A172 (cell line): ENCODE results near the gene DOCK8. TPM values are rescaled to one million over a fixed set of nuclear protein-coding genes. Genes with fewer than 3 reads are reported as not detected.

ENCODE experiments used
- DNase-seq: peaks from one replicate; pipeline ENCODE4 v3.0.0-alpha.2; 2015; ENCODE audit warnings: low spot score
- total RNA-seq: library from RNA; depleted of rRNA; stranded (reverse); fragments of >200 nt; shearing (Covaris generic); gene quantifications from 2 replicates; pipeline ENCODE4 v1.2.3, GENCODE V29; 2014

Gene DOCK8
- total RNA-seq, 1 experiment from 2014 or later = not detected

DNA sequence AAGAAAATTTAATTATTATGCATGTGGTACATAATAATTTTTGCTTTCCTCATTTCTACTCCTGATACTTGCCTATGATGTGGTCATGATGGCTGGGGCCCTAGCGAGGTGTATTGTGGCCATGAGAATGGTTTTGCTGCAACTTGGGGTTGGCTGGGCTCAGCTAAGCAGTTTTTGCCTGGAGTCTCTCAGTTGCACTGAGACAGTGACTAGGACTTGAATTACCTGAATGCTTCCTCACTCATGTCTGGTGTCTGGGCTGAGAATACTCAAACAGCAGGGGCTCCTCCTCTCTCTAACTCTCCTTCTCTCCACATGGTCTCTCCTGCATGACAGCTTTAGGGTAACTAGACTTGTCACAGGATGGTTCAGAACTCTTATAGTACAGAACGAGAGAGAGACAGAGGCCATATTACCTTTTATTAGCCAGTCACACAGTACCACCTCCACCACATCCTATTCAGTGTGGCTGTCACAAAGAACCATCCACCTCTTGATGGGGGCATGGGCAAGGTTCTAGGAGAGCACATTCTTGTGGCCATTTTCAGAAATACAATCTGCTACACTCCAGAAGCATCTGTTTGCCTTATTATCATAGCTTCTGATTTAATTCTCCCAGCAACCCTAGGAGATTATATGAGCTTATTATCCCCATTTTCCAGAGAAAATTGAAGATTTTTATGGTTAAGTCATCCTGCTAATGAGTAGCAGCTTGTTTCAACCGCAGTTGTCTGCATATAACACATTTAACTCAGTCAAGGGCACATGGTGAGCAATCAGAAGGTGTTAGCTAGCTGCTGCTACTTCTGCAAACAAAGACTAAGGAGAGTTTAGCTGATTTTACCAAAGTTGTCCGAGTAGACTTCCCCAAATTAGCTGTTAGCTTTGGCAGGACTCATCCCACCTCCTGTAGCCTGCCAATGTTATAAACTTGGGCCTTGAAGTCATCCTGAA, 245.1 kb downstream of the DOCK8 start:
- DNase-seq = no peak

DNA sequence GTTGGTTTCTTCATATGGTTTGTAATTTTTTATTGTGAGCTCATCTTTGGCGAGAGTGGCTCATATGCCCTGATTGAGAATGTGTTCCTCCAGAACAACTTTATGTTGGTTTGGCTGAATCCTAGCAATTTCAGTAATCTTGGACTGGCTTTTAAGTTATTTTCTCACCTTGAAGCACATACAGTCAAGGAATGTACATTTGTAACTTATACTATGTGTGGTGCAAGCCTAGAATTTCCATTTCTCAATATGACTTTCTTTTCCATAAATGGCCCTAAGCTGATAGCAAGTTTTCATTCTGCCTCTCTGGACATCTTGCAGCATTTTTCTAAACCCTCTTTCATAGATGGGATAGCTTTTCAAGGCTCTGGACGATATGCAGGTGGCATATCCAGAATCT, 247.5 kb downstream of the DOCK8 start:
- no peak for DNase-seq

DNA sequence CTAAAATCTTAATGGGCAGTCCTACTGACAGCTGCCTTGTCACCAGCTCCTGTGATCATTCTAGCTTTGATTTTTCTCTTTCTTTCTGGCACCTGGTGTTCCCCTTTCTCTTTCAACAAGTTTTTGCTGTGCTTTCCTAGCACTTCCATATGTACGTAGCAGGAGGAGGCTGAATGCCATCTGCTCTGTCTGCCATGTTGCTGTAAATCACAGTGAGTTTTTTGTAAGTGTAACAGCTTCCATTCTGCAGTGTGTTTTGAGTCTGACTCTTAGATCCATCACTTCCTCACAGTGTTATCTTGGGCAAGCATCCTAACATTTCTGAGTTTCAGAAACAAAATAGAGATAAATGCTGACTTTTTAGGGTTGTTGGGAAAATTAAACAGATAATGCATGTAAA, 247.9 kb downstream of the DOCK8 start:
- DNase-seq = no peak

DNA sequence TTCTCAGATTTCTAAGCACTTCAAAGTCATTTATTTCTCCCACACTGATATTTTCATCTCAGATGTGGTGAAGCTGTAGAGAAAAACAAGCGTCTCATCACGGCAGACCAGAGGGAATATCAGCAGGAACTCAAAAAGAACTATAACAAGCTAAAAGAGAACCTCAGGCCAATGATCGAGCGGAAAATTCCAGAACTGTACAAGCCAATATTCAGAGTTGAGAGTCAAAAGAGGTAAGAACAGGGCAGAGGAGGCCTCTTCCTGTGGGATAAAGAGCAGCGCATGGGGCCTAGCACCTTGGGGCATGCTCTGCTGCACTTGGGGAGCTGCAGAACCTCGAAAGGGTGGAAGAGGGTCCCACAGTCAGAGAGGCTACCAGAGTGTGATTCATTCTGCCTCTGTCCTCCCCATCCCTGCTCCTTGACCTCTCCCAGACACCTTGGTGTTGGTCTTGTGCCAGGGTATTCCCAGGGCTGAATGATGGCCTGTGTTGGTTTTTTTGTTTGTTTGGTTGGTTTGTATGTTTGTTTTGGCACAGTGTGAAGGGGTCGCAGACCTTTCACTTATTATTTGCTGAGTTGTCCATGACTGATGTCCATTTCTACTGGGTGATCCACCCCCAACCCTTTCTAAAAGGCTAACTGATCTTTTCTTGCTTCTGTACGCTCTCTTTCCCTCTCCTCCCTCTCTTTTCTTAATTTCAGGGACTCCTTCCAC, 248.9 kb downstream of the DOCK8 start:
- peak; percentile 11 for DNase-seq

DNA sequence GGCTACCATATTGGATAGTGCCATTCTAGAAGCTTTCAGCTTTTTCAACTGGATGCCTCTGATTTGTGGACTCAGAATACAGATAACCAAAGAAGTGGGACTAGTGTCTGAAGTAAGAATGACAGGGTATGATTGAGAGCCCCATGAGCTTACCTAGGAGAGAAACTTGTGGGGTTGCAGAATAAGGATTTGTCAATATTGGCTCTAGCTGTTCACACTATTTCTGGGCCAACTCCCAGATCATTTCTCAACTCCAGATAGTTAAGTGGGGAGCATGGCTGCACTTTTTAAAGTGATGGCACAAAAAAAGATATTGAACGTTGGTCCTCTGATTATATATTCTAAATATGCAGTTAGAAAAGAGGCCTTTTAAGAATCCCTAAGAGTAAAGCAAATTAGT, 252.1 kb downstream of the DOCK8 start:
- no peak for DNase-seq

DNA sequence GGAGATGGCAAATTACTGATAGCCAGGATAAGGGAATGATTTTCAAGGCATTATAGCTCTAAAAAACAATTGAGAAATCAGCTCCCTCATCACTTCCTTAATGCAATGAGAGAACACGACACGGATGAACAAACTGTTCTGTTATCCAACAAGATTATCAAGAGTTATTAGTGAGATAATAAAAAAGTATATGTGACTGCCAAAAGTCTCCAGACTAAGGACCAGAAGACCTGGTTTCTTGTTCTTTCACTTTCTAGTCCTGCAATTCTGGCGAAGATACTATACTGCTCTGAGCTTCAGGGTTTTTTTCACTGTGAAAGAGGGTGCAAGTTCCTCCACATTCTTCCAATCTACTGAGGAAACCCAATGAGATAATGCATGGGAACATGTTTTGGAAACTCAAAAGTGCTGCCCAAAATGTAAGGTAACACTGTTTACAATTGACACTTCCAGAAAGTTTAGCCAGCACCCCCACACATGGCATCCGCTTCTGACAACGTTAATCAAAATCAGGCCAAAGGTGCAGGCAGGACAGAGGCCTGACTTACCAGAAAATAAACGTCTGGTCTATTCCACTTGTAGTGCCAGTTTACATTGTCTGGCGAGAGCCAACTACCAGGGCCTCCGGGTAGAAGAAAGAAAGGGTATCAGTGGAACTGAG, 254.2 kb downstream of the DOCK8 start:
- no peak for DNase-seq

DNA sequence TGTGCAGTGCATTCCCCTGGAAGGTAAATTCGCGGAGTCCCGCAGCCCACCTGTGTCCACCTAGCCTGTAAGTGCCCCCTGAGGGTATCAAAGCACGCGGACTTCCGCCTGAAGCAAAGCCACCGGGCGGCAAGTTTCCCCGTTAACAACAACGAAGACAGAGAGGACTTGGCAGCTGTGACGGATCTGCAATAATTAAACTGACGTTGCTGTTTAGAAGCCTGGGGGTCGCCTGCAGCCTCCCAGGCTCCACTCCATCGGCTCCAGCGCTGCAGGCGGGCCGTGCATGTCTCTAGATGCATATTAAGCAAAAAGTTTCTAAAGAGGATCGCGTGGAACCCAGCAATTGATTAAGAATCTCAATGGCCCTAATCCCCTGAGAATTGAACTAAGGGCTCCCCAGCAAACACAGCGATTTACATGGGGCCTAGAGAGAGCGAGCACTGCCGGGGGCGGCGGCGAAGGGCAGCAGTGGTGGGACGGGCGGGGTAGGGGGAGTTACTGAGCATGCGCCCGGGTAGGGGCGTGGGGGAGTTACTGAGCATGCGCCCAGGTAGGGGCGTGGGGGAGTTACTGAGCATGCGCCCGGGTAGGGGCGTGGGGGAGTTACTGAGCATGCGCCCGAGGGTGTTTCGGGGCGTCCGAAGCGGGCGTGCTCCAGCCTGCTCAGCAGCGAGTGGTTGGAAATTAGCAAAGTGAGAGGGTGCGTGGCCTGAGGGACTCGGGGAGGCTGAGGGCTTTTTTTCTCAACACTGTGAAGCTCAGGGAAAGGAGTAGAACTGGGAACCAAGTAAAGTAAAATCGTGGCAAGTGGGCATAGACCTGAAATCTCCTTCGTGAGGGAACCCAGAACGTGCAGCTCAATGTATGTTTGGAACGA, 255.2 kb downstream of the DOCK8 start:
- DNase-seq = peak; percentile 63

DNA sequence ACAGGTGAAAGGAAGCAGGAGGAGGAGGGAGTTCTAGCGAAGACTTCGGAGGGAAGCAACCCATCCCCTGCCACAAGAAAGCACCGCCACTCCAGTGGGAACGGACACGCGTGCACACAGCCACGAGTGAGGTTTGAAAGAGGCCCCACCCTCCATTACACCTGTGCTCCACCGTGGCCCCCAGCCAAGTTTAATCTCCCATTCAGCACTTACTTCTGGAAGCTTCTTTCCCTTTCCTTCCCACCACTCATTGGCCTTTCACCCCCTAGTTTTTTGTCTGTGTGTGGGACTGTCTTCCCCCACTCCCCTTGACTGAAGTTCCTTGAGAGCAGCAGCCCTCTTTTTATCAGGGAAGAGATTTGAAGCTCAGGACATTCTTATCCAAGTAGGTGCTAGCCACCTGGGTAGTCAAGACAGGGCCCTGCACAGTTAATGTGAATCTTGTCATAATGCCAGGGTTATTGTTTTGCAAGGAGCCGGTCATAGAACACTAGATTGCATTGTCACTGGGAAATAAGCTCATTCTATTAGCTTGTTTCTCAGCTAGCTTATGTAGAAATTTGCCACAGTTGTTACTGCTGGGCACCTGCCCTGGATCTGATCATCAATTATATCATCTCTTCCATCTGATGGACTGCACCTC, 256.0 kb downstream of the DOCK8 start:
- DNase-seq = no peak

DNA sequence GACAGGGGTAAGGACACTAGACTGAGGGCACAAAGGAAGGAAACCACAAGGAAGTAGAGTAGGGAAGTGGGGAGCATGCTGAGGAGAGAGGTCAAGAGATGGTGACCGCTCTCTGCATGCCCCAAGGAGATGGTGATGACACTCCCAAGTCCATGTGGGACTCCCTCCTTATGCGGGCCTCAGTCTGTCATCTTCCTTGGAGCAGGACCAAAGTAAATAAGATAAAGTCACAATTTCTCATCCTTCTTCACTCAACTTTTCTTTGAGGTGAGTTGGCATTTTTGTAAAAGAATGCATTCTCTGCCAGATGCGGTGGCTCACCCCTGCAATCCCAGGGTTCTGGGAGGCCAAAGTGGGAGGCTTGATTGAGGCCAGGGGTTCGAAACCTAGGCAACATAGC, 256.7 kb downstream of the DOCK8 start:
- no peak for DNase-seq

DNA sequence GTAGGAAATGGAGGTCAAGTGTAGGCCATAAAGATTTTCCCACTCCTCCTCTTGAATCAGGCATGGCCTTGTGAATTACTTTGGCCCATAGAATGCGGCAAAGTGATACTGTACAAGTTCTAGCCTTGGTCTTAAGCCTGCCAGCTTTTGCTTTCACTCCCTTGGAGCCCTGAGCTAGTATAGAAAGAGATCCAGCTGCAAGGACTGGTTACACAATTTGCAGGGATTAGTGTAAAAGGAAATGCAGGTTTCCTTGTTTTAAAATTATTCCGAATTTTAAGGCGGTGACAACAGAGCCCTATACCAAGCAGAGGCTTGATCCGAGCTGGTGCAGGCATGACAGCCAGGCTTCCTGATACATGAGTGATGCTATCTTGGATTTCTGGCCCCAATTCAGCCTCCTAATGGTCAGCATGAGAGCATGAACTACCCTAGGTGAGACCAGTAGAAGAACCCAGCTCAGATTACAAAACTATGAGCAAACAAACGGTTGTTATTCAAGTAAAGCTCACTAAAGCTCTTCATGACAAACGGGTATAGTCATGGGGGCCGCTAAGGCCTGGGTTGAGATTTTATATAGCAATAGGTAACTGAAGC, 257.9 kb downstream of the DOCK8 start:
- no peak for DNase-seq

DNA sequence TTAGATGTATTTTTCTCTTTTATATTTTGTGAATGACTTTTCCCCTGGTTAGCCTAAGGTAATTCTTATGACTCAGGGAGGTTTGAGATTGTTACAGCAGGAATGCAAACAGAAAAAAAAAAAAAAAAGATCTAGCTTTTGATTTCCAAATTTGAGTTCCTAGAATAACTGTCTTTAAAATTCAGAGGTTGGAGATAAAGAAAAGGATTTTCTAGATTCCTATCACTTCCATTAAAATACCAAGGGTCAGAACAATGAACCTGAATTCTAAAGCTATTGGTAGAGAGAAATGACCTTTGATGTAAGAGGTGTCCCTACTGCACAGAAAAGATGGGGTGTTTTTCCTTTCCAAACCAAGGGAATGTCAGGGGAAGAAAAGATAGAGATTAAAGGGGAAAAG, 262.5 kb downstream of the DOCK8 start:
- DNase-seq = no peak

DNA sequence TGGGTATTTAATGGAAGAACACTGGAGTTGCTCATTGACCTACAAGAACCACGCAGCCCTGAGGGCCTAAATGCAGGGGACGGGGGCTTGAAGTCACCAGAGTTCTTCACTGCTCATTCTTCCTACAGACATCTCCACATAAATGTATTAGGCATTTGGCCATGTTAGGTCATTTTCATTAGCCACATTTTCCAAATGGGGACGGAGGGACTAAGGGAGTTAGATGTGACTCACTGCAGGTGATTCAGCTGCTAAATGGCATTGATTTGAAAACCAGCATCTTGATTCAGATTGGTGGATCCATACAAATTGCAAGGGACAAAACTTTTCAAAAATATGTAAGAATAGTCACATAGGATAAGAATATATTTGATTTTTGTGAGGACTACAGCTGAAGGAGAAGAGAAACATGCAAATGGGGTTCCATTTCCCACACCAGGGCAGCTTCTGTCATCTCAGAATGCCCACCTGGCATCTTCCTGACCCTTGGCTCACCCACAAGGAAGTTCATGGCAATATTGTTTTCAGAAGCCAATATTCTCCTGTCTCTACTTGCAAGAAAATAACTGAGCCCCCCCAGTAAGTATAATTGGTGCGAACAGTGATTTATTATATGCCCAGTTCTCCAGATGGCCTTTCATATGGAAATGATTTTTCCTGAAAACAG, 264.8 kb downstream of the DOCK8 start:
- no peak for DNase-seq

DNA sequence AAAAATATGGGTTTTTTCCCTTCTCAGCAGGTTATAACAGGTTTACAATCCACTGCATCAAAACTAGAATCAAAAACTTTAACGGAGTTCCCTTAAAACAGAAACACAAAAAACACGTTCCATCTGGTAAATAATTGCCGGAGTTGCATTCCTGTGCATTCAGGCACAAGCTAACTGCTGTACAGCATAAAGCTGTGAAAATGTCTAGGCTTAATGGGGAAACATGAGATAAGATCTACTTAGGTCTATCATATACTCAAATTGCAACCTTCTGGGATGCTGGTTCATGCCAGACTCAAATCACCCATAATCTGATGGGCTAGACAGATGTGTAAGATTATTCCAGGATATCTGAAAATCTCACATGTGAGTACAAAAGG, 265.3 kb downstream of the DOCK8 start:
- DNase-seq = no peak

DNA sequence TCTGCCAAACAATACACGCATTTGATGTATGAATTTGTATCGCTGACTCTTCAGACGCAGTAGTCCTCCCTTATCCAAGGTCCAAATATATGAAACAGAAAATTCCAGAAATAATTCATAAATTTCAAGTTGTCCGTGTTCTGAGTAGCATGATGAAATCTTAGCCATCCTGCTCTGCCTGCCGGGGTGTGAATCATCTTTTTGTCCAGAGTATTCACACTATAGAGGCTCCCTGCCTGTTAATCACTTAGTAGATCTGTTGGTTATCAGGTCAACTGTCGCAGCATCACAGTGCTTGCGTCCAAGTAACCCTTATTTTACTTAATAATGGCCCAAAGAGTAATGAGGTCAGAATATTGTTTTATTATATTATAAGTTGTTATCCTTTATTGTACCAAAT, 268.1 kb downstream of the DOCK8 start:
- no peak for DNase-seq

DNA sequence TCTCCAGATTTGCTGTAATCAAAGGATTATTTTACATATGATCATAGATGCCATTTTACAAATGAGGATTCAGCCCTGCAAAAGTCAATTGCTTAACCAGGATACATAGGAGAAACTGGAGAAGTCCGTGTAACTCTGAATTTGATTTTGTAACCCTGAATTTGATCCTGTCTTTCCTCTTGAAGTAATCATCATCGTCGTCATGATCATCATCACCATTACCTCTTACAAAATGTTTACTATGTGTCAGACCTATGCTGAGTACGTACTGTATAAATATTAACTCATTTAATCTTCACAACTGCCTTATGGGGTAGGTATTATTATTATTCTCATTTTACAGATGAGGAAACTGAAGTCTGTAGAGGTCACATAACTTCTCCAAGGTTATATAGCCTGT, 271.5 kb downstream of the DOCK8 start:
- no peak for DNase-seq

DNA sequence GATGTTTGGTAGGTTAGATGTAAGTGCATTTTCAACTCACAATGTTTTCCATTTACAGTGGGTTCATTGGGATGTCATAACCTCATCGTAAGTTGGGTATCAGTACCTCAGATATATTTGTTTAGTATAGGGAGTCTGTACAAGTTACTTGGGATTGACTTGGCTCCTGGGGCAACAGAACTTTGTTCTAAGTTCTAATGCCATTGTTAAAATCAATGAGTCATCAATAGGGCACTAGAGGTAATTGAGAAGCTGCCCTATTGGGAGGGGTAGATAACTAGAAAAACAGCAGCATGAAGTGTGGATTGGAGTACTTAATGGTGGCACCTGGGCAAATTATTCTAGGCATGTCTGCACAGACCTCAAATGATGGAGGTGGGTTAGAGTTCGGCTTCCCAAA, 272.8 kb downstream of the DOCK8 start:
- no peak for DNase-seq

DNA sequence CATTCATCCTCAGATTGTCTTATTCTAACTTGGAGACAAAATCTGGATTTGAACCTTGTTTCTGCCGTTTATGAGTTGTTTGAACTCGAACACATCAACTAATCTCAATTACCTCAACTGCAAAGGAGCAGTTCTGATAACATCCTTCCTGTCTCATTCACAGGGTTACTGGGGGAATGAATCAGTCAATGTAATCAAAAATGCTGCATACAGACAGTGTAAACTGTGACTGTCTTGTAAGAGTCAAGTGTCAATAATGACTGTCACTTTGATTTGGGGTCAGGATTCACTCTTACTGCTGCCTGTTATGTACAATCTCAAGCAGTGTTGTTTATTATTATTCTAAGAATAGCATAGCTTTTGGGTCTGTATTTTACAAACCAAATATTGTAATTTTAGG, 273.8 kb downstream of the DOCK8 start:
- DNase-seq = no peak

DNA sequence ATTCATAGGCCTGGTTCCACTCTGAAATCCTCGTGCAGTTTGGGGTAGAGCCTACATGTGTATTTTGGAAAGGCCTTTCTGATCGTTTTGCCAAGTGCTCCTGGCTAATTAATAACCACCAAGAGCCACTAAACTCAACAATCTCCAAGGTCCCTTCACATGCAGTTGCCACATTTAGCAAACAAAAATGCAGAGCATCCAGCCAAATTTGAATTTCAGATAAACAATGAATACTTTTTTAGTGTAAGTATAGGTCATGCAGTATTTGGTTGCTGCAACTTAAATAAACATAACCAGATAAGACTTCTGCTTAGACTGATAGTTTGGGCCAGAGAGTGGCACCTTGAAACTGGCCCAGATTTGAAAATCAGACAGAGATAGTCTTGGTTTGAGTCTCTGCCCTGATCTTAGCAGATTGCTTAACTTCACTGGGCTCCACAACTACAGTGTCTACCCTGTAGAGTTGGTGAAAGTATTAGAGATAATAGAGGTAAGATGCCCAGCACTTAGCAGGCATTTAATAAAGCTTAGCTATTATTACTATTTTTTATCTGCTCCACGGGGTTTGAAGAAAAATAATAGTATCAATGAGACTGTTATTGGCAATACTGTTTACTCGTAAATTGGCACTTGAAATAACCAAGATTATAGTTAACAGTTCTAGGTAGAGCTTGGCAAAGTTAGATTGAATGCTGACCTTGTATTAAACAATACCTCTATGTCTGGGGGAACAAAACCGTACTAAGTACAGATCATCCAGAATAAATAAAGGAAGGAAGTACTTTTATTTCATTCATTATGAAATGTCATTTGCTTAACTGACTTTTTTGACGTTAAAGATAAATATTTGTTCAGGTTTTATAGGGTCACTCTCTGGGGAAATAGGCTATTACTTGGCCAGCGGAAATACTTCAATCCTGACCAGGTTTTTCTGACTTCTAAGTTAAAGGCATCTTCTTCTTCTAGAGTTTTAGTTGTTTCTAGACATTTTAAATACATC, 274.8 kb downstream of the DOCK8 start:
- no peak for DNase-seq

DNA sequence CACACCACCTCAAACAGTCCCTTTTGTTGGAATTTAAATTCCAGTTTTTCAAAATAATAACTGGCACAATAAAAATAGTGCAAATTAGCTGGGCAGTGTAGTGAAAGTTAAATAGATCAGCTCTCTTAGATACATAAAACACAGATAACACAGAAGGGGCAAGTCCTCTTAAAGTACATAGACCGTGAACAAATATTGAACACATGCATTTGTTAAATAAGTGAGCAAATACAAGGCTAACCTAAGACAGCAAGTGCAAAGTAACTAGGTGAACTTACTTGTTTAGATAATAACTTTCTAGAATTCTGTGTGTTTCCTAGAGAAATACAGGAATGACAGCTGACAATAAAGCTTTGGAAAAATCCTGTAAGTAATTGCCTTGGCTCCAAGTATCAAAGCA, 280.1 kb downstream of the DOCK8 start:
- DNase-seq = no peak
